HUES48 (cell line): ENCODE measurements around the gene FAM76B.
A peak's percentile ranks its signal among the peaks of the same experiment; 100 is the strongest.

Source experiments
- H3K27ac ChIP-seq: one replicate; pipeline ENCODE4 v1.7.0; 2013; ENCODE audit warnings: low read depth, low read length, inconsistent platforms
- H3K27me3 ChIP-seq: 2 replicates; pipeline ENCODE4 v1.6.1; 2013; ENCODE audit warnings: mild to moderate bottlenecking, low read length; ENCODE audit not compliant: control insufficient read depth, insufficient read depth
- H3K36me3 ChIP-seq: 2 replicates; pipeline ENCODE4 v1.6.1; 2013; ENCODE audit warnings: low read length; ENCODE audit not compliant: control insufficient read depth, insufficient read depth
- H3K4me1 ChIP-seq: 2 replicates; pipeline ENCODE4 v1.6.1; 2013; ENCODE audit warnings: mild to moderate bottlenecking, low read length; ENCODE audit not compliant: control insufficient read depth, insufficient read depth
- H3K4me3 ChIP-seq: 2 replicates; pipeline ENCODE4 v1.5.1; 2013; ENCODE audit warnings: mild to moderate bottlenecking, low read depth, low read length
- H3K9ac ChIP-seq: 2 replicates; pipeline ENCODE4 v1.6.1; 2013; ENCODE audit warnings: mild to moderate bottlenecking, low read depth, low read length, moderate library complexity
- H3K9me3 ChIP-seq: 2 replicates; pipeline ENCODE4 v1.6.1; 2013; ENCODE audit warnings: low read length; ENCODE audit not compliant: control insufficient read depth, insufficient read depth

FAM76B gene

DNA sequence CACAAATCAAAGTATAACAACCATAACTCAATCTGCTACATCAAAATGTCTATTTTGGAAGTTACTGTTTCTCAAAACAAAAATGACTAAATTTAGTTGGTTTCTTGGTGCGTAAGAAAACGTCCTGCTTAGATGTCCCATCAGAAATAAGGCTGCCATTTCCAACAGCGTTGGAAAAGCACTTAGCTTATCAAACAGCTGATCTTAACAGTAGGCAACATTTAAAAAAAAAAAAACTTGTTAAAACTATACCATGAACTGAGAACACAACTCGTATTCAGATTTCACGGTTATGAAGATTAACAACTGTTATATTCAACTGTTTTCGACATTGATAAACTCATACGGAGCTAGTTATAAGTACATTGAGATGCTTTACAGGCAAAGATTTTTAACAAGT is 3.1 kb upstream of the FAM76B start:
- H3K9me3 ChIP-seq, result no peaks in the 10 kb centered on the region
- H3K27me3 ChIP-seq, result no peaks in the 10 kb centered on the region
- 0 out of 2 replicates have a peak overlapping the region, but pooled peaks have one; percentile 8 for H3K4me3 ChIP-seq
- H3K9ac ChIP-seq, result no peak overlapping the region
- H3K27ac ChIP-seq, result no peak overlapping the region
- H3K36me3 ChIP-seq, result peaks cover 4% of the 10 kb centered on the region
- peaks cover 22% of the 10 kb centered on the region; the same call in 1 of the 2 replicates for H3K4me1 ChIP-seq

- no peaks in the 10 kb centered on the region for H3K27me3 ChIP-seq
- no peaks in the 10 kb centered on the region for H3K9me3 ChIP-seq
- H3K27ac ChIP-seq, result no peak overlapping the region
- H3K9ac ChIP-seq, result no peak overlapping the region
- peak overlapping the region; percentile 82; the same call in 1 of the 2 replicates for H3K4me3 ChIP-seq
- H3K36me3 ChIP-seq, result peaks cover 8% of the 10 kb centered on the region
- H3K4me1 ChIP-seq, result peaks cover 22% of the 10 kb centered on the region; the same call in 1 of the 2 replicates
Observed at GRCh38 chr11:95792200-95792599, 2.6 kb upstream of the FAM76B start.

- Histone ChIP-seq H3K36me3 (peaks cover 14% of the 10 kb centered on the region), H3K4me3 (peak overlapping the region; percentile 82), H3K9me3 (no peaks in the 10 kb centered on the region), H3K27ac (no peak overlapping the region), H3K9ac (peak overlapping the region; percentile 96; the same call in 1 of the 2 replicates), H3K4me1 (peaks cover 22% of the 10 kb centered on the region; the same call in 1 of the 2 replicates), H3K27me3 (no peaks in the 10 kb centered on the region)
Observed at GRCh38 chr11:95791709-95792033, 2.1 kb upstream of the FAM76B start.

- Histone ChIP-seq H3K36me3 (peaks cover 19% of the 10 kb centered on the region), H3K27me3 (no peaks in the 10 kb centered on the region), H3K9ac (peak overlapping the region; percentile 96), H3K4me3 (peak overlapping the region; percentile 82), H3K9me3 (no peaks in the 10 kb centered on the region), H3K27ac (peak overlapping the region; percentile 99), H3K4me1 (peaks cover 22% of the 10 kb centered on the region; the same call in 1 of the 2 replicates)
Observed at GRCh38 chr11:95790933-95791708, 1.5 kb upstream of the FAM76B start.

GRCh38 chr11:95790123-95790932 is 746 bp upstream of the FAM76B start, which contains the start of gene CEP57:
TSS of gene CEP57 (plus strand) at chr11:95790498. CDS start at chr11:95790699, 201 bp downstream.
- Histone ChIP-seq H3K36me3 (peaks cover 27% of the 10 kb centered on the region), H3K4me1 (peaks cover 22% of the 10 kb centered on the region; the same call in 1 of the 2 replicates), H3K4me3 (peak within 1 kb of the TSS; percentile 82), H3K9me3 (no peaks in the 10 kb centered on the region), H3K27me3 (no peaks in the 10 kb centered on the region), H3K27ac (peak within 1 kb of the TSS; percentile 99), H3K9ac (peak within 1 kb of the TSS; percentile 96)

- peak overlapping the region; percentile 82 for H3K4me3 ChIP-seq
- peaks cover 14% of the 10 kb centered on the region; the same call in 1 of the 2 replicates for H3K4me1 ChIP-seq
- no peaks in the 10 kb centered on the region for H3K27me3 ChIP-seq
- H3K36me3 ChIP-seq, result peaks cover 38% of the 10 kb centered on the region
- H3K9me3 ChIP-seq, result no peaks in the 10 kb centered on the region
- H3K9ac ChIP-seq, result peak overlapping the region; percentile 96
- peak overlapping the region; percentile 99 for H3K27ac ChIP-seq
Observed at GRCh38 chr11:95788921-95789505, 569 bp downstream of the FAM76B start.

DNA sequence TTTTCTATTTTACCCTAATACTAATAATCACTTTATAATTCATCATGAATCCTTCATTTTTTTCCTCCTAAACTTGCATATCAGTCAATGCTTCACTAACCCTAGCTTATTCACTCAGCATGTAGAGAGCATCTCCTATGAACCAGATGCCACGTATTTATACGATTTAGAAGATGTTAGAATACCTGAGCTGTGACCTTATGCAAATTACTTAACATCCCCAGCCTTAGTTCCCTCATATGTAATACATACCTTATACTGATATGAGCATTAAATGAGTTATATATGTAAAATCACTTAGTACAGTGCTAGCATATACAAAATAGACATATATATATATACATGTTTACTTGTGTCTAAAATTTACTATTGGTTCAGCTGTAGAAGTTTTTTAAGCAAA is 9.0 kb downstream of the FAM76B start:
- Histone ChIP-seq H3K4me1 (no peaks in the 10 kb centered on the region), H3K4me3 (no peak overlapping the region), H3K9ac (no peak overlapping the region), H3K9me3 (no peaks in the 10 kb centered on the region), H3K27me3 (no peaks in the 10 kb centered on the region), H3K36me3 (peaks cover 98% of the 10 kb centered on the region), H3K27ac (no peak overlapping the region)

GRCh38 chr11:95778699-95779098 is 10.9 kb downstream of the FAM76B start:
- Histone ChIP-seq H3K9me3 (no peaks in the 10 kb centered on the region), H3K27me3 (no peaks in the 10 kb centered on the region), H3K36me3 (peaks cover 100% of the 10 kb centered on the region), H3K27ac (no peak overlapping the region), H3K4me1 (no peaks in the 10 kb centered on the region), H3K9ac (no peak overlapping the region), H3K4me3 (no peak overlapping the region)

- peaks cover 100% of the 10 kb centered on the region for H3K36me3 ChIP-seq
- no peak overlapping the region for H3K4me3 ChIP-seq
- no peaks in the 10 kb centered on the region for H3K27me3 ChIP-seq
- H3K9ac ChIP-seq, result no peak overlapping the region
- no peak overlapping the region for H3K27ac ChIP-seq
- no peaks in the 10 kb centered on the region for H3K9me3 ChIP-seq
- no peaks in the 10 kb centered on the region for H3K4me1 ChIP-seq
Observed at GRCh38 chr11:95776859-95777258, 12.7 kb downstream of the FAM76B start.

DNA sequence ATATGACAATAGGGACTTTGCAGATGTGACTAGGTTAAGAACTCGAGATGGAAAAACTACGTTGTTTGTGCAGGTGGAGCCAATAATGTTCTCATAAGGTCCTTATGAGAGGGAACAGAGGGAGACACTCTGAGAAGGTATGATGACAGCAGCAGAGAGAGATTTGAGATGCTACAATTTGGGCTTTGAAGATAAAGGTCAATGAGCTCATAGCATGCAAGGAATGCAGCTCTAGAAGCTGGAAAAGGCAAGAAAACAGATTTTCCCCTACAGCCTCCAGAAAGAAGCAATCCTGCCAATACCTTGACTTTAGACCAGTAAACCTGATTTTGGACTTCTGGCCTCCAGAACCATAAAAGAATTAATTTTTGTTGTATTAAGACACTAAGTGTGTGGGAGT is 21.1 kb downstream of the FAM76B start:
- H3K9ac ChIP-seq, result no peak overlapping the region
- peaks cover 48% of the 10 kb centered on the region for H3K36me3 ChIP-seq
- H3K4me1 ChIP-seq, result no peaks in the 10 kb centered on the region
- no peak overlapping the region for H3K27ac ChIP-seq
- no peaks in the 10 kb centered on the region for H3K9me3 ChIP-seq
- no peak overlapping the region for H3K4me3 ChIP-seq
- H3K27me3 ChIP-seq, result no peaks in the 10 kb centered on the region
